T follicular helper cell (primary cell): Measurements from ENCODE around the gene SLC12A6.
A peak's percentile ranks its signal among the peaks of the same experiment; 100 is the strongest.
"Not testable (repeated sequence)": the region's sequence is repeated elsewhere in the genome, so short reads cannot be mapped to it uniquely, and the experiment has no call there.

Experiments
- DNase-seq: peaks from one replicate; pipeline ENCODE4 v3.0.0-alpha.2; 2020; ENCODE audit warnings: low read depth
- total RNA-seq, 2 experiments: gene quantifications; one replicate each; lab custom pipeline; 2026; lab: John Stamatoyannopoulos, UW

The SLC12A6 gene
- total RNA-seq, result 72.2 to 97.3 reads per million in 2 experiments

DNA sequence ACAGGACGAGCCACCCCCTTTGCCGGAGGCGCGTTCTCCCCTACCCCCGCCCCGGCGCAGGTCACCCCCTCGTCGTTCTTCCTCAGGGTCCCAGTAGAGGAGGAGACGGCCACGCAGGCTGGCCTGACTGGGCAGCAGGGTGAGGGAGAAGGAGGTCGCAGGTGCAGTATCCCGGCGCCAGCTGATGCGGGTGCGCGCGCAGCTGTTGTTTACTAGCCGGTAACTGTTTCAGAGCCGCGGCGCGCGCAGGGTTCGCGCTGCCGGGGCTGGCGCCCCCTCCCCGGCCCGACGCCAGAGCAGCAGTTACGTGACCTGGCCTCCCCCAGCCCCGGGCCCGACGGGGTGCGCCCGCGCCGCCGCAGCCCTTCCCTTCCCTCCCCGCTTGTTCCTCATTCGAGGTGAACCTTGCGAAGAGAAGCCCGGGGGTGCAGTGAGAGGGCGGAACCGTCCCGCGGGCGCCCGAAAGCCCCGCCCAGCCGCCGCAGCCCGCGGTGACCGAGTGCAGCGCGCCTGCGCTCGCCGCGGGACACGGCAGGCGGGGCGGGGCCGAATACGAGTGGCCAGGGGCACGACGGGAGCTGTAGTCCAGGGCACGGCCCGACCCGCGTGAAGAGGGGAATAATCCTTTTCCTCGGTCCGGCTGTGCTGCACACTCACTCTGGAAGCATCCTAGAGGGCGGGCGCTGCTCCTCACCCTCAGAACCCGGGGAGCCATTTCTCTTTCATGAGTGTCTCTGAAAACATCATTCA is at the start of gene SLC12A6:
TSS of gene SLC12A6 (minus strand) at position 225 of the 750 bp plus-strand sequence. CDS start 1,101 bp downstream, outside the sequence.
- DNase-seq, result peak; percentile 84

DNA sequence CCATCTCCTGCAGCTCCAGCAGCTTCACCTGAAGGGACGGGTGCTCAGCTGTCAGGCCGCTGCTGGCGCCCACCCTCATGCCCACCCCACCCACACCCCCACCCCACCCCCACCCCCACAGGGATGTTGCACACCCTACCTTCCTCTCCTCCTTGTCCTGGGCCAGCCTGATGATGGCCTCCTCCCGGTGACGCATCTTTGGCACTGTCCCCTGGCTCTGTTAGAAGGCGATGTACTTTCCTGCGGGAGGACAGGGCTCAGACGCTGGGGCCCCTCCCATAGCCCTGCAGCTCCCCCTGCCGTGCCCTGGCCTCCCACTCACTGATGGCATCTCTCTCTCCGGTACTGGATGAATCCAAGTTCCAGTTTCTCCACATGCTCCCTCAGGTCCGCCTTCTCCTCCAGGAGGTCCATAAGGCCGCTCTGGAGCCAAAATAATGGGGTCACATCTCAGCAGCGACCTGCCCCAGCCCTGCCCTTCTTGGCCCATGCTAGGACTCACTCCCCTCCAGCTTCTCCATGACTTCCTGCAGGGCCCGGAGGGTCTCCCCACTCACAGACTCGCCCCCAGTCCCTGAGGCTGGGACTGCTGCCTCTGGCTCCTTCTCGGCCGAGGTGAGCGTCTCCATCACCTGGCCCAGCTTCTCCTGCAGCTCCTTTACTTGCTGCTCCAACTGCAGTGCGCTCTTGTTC is 44.4 kb upstream of the SLC12A6 start:
- not testable (repeated sequence) for DNase-seq

DNA sequence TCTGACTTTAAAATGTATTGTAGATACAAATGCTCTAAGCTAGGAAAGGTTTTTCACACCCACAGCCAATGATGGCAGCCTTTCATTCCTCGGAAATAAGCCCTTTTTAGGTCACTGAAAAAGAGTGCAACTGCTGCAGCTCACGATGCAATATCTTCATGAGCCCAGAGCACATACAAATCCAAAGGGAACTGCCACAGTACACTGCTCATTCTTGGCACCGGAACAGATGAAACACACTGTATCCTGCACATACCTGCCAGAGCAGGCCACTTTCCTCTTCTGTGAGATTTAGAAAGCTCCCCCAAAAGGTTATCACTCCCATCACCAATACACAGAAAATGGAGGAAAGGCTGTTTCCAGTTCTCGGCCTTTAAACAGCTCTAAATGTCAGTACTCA is 42.9 kb upstream of the SLC12A6 start:
- DNase-seq, result not testable (repeated sequence)

DNA sequence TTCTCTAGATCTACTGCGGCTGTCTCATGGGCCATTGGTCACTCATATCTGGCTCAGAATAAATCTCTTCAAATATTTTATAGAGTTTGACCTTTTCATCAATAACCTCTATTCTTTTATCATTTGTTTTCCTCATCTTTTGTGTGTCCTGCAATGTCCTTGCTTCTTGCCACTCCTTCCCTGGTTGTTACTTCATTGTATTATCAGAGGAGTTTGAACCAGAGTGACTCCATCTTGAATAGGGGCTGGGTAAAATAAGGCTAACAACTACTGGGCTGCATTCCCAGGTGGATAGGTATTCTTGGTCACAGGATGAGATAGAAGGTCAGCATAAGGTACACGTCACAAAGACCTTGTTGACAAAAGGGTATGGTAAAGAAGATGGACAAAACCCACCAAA is 39.3 kb upstream of the SLC12A6 start:
- DNase-seq, result no peak

DNA sequence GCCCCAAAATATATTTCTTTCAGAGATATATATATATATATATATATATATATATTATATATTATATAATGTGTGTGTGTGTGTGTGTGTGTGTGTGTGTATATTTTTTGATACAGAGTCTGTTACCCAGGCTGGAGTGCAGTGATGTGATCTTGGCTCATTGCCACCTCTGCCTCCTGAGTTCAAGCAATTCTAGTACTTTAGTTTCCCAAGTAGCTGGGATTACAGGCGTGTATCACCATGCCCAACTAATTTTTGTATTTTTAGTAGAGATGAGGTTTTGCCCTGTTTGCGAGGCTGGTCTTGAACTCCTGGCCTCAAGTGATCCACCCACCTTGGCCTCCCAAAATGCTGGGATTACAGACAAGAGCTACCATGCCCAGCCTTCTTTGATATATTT is 38.0 kb upstream of the SLC12A6 start:
- DNase-seq, result not testable (repeated sequence)

DNA sequence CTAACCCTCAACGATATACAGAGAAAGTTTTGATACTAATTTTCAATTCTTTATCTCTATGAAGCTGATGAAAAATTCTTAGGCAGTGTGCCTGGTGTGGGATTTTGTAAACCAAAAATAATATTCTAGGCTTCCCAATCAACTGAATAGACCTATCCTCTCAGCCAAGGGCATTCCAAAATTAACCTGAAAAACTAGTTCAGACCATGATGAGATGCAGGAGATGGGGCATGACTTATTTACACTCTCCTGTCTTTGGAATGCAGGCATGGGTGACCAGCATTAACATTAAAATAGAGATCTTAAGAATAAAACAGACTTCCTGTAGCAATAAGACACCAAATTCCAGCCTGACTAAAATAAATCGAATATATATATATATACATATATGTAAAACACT is 37.2 kb upstream of the SLC12A6 start:
- DNase-seq, result no peak

DNA sequence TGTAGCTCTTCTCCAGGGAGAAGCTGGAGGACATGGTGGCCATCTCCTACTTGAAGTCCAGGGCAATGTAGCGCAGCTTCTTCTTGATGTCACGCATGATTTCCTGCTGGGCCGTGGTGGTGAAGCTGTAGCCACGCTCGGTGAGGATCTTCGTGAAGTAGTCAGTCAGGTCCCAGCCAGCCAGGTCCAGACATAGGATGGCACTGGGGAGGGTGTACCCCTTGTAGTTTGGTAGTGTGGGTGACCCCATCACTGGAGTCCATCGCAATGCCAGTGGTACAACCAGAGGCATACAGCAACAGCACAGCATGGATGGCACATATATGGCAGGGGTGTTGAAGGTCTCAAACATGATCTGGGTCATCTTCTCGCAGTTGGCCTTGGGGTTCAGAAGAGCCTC is 36.4 kb upstream of the SLC12A6 start:
- DNase-seq, result no peak

DNA sequence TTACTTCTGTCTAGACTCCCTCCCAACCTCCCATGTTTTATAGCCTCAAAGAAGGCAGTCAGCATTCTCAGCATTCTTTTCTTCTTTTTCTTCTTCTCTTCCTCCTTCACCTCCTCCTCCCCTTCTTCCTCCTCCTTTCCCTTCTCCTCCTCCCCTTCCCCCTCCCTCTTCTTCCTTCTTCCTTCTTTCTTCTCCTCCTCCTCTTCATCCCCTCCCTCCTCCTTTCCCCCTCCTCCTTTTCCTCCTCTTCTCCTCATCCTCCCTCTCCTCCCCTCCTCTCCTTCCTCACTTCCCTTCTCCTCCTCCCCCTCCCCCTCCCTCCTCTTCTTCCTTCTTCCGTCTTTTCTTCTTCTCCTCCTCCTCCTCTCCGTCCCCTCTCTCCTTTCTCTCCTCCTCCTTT is 33.1 kb upstream of the SLC12A6 start:
- DNase-seq, result no peak

DNA sequence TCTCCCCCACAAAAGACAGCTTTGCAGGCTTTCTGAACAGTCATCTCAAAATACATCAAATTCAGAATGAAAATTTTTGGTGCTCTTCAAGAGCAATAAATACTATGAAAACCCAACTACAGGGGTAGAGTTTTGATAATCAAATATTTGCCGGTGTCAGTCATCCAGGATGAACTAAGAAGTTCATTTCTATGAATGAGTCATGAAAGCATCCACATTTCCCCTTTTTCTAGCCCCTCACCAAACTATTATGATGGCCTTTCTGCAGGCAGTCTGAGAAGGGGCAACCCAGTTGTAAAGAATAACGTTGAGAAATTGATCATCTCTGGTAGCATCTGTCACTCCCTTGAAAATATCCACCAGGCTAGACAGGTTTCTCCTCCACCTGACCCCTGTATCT is 32.5 kb upstream of the SLC12A6 start:
- DNase-seq, result no peak

DNA sequence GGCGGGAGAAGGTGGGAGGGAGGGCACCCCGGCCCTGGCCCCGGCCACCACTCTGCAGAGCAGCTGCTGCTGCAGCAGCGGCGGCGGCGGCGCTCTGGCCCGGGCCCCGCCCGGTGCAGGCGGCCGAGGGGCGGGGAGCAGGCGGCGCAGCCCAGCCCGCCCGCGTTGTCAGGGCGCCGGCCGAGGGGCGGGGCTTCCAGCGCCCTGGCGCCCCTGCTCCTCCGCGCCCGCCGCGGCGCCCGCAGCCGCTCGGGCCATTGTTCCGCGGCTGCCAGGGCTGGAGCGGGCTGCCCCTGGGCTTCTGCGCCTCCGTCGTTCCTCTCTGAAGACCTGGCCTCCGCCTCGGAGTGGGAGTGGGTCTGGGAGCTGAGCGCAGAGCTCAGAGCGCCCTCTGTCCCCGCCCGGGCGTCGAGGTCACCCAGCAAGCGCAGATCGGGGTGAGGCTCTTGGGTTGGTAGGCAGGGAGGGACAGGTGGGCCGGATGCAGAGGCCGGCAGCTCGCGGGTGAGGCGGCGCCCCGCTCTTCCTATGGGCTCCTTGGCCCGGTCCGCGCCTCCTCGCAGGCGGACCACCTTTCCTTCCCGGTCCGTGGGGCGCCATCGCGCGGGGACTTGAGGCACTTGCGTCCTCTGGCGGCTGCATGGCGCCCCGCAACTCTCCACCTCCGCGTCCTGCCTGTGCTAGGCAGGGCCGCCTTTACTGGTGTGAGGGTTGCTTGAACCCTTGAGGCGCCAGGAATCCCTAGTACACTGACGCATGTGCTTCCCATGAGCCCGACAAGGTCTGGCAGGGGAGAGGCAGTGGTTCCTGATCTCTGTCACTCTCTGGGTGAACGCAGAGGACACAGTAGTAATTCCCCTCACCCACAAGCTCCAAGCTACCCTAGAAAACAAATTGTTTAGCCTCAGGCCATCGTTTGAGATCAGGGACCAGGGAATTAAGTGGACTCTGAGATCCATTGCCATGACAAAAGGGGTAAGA is 29.8 kb upstream of the SLC12A6 start, which contains the start of gene LPCAT4:
TSS of gene LPCAT4 (minus strand) at position 96 of the 981 bp plus-strand sequence. CDS start 96 bp downstream, outside the sequence.
- peak; percentile 82 for DNase-seq

DNA sequence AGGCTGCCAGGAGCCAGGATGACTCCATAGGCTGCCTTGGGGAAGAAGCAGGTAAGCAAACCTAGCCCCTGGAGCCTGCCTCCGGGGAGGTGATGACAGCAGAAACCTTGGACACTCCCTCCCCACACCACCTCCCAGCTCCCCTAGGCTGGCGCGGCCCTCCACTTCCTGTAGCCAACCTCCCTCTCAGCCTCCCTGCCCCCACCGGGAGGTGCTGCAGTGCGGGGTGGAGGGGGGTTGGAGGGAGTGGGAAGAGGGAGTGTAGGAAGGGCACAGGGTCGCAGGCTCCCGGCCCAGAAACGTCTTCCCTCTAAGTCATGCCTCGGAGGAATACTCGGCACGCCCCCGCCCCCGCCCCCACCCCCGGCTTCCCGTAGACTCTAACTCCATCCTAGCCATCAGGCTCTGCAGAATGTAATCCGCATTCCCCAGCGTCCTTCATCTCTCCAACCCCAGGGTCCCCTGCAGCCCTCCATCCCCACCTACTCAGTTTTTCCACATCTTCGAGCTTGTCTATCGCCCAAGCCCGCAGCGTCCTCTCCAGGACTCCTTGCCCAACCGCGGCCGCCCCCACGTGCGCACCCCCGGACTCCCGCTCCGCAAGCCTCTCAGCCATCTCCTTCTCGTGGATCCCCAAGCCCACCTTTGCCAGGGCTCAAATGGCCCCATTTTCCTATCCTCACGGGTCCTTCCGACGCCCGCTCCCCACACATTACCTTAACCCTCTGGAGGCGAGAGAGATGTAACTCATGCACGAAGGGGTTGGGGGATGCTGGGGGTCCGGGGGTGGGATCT is 28.9 kb upstream of the SLC12A6 start:
- DNase-seq, result peak; percentile 23

DNA sequence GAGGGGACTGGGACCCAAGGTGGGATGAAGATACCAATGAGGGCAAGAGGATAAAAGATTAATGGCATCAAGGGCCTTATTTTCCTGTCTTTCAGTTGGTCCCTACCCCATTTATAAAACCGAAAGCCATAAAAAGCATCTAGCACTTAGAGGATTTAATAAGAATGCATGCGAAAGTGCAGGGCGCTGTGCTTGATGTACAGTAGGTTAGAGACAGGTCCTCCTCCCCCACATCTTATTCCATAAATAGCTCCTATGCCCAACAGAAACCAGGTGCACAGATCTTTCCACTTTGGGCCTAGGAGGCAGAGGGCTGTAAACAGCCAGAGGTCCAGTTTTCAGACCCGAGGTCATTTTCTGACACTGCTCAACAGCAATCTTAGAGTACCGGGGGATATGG is 28.3 kb upstream of the SLC12A6 start:
- no peak for DNase-seq

DNA sequence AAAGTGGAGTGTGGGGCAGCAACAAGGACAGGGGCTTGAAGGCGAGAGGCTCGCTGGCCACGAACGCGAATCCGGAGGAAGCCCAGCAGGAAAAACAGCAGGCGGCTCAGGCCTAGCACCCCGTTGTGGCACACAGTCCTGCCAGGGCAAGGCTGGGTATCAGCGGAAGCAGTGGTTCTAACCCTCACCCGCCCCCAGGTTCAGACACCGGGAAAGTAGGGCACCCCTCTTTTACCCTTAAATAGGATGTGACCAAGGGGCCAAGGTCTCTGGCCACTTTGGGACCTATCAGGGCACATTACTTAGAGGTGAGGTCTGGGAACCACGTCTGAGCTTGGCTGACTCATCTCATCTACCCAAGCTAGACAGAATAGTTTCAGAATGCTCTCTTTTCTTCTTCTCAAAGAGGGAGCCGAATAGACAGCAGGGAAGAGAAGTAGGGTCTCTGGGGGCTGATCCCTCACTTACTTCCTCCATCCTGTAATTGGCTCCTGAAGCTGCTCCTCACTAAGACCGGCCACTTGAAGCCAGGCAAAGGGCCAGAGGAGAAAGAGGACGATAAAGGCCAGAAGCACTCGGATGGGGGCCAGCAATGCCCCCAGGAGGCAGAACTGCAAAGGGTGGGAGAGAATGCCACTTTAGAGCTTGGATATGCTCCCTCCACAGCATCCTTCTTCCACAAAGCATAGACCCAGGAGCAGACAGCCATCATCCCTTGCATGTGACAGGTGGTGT is 27.7 kb upstream of the SLC12A6 start:
- no peak for DNase-seq

DNA sequence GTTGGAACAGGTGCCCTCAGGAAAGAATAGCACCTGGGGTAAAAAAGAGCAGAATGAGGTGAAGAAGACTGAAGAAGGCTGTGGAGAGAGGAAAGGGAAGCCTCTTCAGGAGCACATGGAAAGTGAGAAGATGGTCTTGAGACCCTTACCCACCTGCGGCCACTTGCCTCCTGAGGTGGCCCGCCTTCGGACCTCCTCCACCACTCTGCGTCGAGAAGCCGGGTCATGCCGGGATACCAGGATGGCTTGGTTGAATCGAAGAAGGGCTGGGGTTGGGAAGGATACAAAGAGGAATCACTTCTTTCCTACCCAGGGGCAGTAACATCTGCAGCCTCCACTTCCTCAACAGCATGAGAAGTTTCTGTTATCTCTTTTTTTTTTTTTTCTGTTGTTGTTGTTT is 26.5 kb upstream of the SLC12A6 start:
- DNase-seq, result no peak

DNA sequence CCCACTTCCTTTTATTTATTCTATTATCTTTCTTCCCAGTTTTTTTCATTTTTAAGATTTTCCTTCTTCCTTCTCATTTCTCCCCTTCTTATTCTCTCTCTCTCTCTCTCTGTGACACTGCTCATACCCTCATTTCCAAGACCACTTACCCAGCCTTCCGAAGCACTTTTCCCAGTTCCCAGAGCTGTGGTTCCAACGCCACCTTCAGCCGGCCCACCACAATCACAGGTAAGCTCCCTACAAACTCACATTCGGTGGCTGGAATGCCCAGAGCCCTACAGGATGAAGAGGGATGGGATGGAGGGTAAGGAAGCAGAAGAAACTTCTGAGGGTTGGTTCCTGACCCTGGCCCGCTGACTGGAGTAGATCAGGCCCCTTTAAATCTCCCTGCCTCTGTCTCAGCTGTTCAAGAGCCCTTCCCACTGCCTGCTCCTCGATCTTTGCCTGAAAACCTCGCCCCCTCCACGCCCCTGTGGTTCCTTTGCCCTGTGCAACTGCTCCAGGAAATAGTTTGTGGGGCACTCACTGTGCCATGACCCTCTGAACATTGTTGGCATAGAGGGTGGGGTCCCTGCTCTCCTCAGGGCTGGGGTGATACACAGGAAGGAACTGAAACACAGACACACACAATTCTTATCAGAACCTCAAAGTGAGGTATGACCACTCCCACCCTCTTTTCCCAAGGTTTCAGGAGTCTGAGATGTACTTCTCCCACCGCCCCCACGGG is 24.6 kb upstream of the SLC12A6 start:
- no peak for DNase-seq

DNA sequence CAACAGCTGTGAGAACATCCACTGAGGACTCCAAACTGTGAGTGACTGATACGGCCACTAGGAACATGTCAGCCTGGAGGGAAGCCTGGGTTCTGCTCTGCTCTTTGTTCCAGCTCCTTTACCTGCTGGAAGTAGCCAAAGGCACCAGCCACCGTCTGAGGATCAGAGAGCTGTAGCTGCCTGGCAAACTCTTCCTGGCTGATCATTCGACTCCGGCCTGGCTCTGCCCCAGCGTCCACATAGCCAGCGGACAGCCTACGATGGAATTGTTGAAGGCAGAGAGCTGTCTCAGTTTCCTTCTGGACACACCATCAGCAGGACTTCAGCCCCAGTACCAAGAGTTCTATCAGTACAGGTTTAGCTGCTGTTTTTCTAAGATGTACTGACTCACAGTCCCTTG is 23.7 kb upstream of the SLC12A6 start:
- no peak for DNase-seq

DNA sequence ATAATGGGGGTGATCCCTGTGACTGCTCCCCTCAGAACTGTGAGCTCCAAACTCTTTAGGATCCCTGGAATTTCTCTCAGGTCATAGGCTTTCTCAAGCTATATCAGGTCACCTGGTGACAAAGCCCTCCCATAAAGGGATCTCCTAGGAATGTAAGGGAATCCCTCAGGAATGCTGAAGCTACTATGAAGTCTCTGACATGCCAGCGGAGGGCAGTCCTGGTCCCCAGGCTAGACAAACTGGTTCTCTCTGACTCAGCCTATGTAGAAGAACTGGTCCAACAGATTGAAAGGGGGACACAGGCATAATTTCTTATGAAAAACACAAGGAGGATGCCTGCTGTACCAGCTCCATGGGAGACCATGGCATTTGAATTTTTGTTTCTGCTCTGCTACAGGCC is 22.7 kb upstream of the SLC12A6 start:
- DNase-seq, result no peak

DNA sequence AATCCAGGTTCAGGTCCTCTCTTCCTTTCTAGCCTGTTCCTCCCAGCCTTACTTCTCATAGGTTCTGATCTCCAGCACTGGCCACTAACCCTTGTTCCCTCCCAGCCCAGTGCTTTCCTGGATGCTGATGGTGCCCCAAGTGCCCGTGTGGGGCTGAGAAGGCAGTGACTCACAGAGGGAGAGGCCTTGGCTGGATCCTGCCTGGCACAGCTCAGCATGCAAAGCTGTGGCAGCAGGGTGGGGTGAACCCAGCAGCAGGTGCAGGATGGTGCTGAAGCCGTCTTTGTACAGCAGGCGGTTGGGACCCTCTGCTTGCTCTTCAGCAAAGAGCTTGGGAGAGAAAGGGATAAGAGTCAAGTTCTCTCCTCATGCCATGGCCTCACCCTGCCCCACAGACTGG is 21.8 kb upstream of the SLC12A6 start:
- DNase-seq, result no peak

DNA sequence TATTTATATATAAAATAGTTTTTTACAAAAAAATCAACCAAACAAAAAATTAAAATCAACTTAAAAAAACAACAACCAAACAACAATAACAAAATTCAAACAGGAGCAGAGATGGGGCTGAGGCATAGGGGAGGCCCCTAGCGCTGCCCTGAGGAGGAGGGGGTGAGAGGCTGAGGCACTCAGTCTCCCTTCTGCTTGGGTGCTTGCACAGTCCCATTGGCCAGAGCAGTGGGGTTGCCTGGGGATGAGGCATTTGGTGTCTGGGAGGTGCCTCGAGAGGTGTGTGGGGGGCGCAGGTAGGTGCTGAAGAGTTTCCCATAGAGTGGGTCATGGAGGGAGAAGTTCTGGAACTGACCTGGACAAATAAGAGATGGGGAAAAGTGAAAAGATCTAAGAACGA is 21.4 kb upstream of the SLC12A6 start:
- no peak for DNase-seq

DNA sequence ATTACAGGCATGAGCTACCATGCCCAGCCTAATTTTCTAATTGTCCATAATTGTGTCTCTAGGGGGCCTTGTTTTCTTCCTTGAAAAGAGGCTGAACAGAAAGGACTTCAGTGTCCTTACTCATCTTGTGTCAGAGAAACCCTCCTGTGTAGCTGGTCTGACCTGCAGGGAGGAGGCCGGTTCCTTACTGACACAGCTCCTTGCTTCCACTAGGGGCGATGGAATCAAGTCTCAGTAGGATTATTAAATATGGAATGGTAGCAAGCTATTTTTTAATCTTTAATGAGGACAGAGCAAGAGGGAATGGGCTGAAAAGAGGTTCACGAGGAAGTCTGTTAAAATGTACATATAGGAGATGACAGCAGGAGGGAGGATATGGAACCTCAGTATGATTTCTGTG is 20.8 kb upstream of the SLC12A6 start:
- DNase-seq, result no peak
